Measurements from ENCODE around the gene PPFIA4. TPM values are rescaled to one million over a fixed set of nuclear protein-coding genes. Genes with fewer than 3 reads are reported as not detected.

Gene PPFIA4
- 44.1 TPM for total RNA-seq

GRCh38 chr1:203026031-203026665, at the start of gene PPFIA4:
PPFIA4 (plus strand) TSS chr1:203026491; CDS start chr1:203039009, 12,518 bp downstream.

GRCh38 chr1:203006948-203007871, 19.1 kb upstream of the PPFIA4 start, which contains the start of gene TMEM183A:
TMEM183A (plus strand) TSS chr1:203007374; CDS start chr1:203007466, 92 bp downstream.

GRCh38 chr1:203085528-203086406, 59.5 kb downstream of the PPFIA4 start, which contains the start of gene MYOG:
MYOG (minus strand) TSS chr1:203086012; CDS start chr1:203085961, 51 bp downstream.

GRCh38 chr1:203127666-203128430, 101.6 kb downstream of the PPFIA4 start, which contains the start of gene ADORA1:
ADORA1 (plus strand) TSS chr1:203127726; CDS start chr1:203128842, 1,116 bp downstream.

Other genes starting within 250 kb of the PPFIA4 start
- gene KDM5B, start 218.1 kb upstream of the PPFIA4 start, total RNA-seq = 319 TPM
- not detected for gene PCAT6, start 215.5 kb upstream of the PPFIA4 start, total RNA-seq
- 15.3 TPM for gene RABIF, start 137.3 kb upstream of the PPFIA4 start, total RNA-seq
- gene KLHL12, start 99.3 kb upstream of the PPFIA4 start, total RNA-seq = 35.1 TPM
- 39.1 TPM for gene ADIPOR1, start 68.2 kb upstream of the PPFIA4 start, total RNA-seq
- 25.7 TPM for gene CYB5R1, start 59.2 kb upstream of the PPFIA4 start, total RNA-seq
- gene TMEM183A, start 19.1 kb upstream of the PPFIA4 start, total RNA-seq = 115 TPM
- not detected for gene MYOG, start 59.5 kb downstream of the PPFIA4 start, total RNA-seq
- 21.9 TPM for gene ADORA1, start 101.2 kb downstream of the PPFIA4 start, total RNA-seq
- not detected for gene MYBPH, start 149.3 kb downstream of the PPFIA4 start, total RNA-seq
- 0.63 TPM for gene CHI3L1, start 160.2 kb downstream of the PPFIA4 start, total RNA-seq
- gene CHIT1, start 203.2 kb downstream of the PPFIA4 start, total RNA-seq = not detected